Measurements from ENCODE around the gene SDHAF2.

GRCh38 chr11:61472868-61473267 lies 42.9 kb downstream of the SDHAF2 start:
- TF ChIP-seq EZH2 (IDR thresholded peaks at IDR 0.05) (no peak), POLR2AphosphoS5 (IDR thresholded peaks at IDR 0.05; ENCODE audit: borderline replicate concordance, low read depth, low read length) (no peak), FOXP2 (optimal IDR thresholded peaks at IDR 0.05; ENCODE audit: control extremely low read depth, extremely low read length, insufficient read depth) (no peak)
